ENCODE measurements around the gene CHRDL2.

DNA sequence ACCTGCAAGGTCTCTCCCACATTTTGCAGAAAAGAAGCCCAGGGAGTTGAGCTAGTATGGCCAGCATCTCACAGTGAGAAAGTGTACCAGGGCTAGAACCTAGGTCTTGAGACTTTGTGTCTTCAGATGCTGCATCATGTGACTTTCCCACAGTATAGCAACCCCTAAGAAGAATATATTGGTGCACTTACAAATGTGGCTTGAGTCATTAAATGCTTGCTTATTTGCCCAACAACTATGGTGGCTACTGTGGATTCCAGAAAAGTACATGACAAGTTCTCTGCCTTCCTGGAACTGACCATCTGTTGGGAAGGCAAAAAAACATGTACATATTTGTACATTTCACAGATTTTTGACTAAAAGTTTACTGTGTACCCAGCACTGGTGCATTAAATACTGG is 83.8 kb downstream of the CHRDL2 start:
- no peak for TF ChIP-seq POLR2AphosphoS5 (IDR thresholded peaks at IDR 0.05; ENCODE audit: borderline replicate concordance, low read depth, low read length)
- TF ChIP-seq EZH2 (IDR thresholded peaks at IDR 0.05), result no peak
- no peak for TF ChIP-seq FOXP2 (optimal IDR thresholded peaks at IDR 0.05; ENCODE audit: control extremely low read depth, extremely low read length, insufficient read depth)
